BJ (cell line): Measurements from ENCODE around the gene LYRM4. TPM values are rescaled to one million over a fixed set of nuclear protein-coding genes. Genes with fewer than 3 reads are reported as not detected.

Experiments used
- CTCF ChIA-PET: fragments of 350-600 bp; formaldehyde crosslinking; extraction: SDS; loops from one replicate; lab custom pipeline; 2021; ENCODE audit warnings: antibody characterized with exemption, inconsistent platforms; lab: Yijun Ruan, JAX
- POLR2A ChIA-PET: fragments of 300-600 bp; sonication (Branson Sonifier 250); formaldehyde crosslinking; extraction: SDS; loops from one replicate; lab custom pipeline; 2021; ENCODE audit warnings: antibody characterized with exemption; lab: Charles Lee
- DNase-seq: peaks from one replicate; pipeline ENCODE4 v3.0.0-alpha.2; 2011; ENCODE audit warnings: low read depth
- H3K27me3 ChIP-seq: 2 replicates; pipeline ENCODE4 v1.6.0; 2011; ENCODE audit warnings: low read length; ENCODE audit not compliant: control insufficient read depth, insufficient read depth
- H3K36me3 ChIP-seq: 2 replicates; pipeline ENCODE4 v1.5.1; 2011; ENCODE audit warnings: low read length; ENCODE audit not compliant: control insufficient read depth, insufficient read depth
- H3K4me3 ChIP-seq: 2 replicates; pipeline ENCODE4 v1.5.1; 2011; ENCODE audit warnings: low read depth, mild to moderate bottlenecking, control low read depth, low read length
- CTCF ChIP-seq: IDR thresholded peaks from 2 replicates; pipeline ENCODE4 v1.5.1; 2011; ENCODE audit warnings: low read depth, mild to moderate bottlenecking, control low read depth, inconsistent platforms, low read length, moderate library complexity; ENCODE audit not compliant: insufficient read depth
- polyA plus RNA-seq: library from polyadenylated mRNA; depleted of rRNA; stranded (reverse); fragments of >200 nt; gene quantifications from 2 replicates; pipeline ENCODE4 v1.2.3, GENCODE V29; 2011

The LYRM4 gene
- polyA plus RNA-seq, 1 experiment = 29.0 TPM

- Histone ChIP-seq H3K4me3 (no peak overlapping the region), H3K36me3 (no peaks in the 10 kb centered on the region; the same call in none of the 2 replicates), H3K27me3 (no peaks in the 10 kb centered on the region)
- DNase-seq = no peak
- POLR2A ChIA-PET = no interaction called here
- CTCF ChIA-PET = no interaction called here
- no peak for TF ChIP-seq CTCF
These were observed 22.4 kb downstream of the LYRM4 start for GRCh38 chr6:5238336-5238735.

DNA sequence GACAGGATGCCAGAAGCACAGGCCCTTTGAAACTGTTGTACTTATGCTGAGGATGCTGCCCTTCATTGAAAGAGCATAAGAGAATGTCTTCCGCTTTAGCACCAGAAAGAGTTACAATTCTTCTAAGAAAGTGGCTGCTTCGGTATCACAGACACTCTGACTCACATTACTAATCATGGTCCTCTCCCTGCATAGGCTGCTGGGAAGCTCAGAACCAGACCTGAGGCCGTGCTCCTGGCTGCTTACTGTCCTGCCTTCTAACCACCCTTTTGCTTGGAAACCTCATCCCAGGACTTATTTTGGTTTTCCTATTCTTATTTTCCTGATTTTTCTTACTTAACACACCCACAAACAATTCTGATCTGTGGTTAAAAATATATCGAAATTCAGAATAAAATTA, 22.9 kb downstream of the LYRM4 start:
- H3K4me3 ChIP-seq = no peak overlapping the region
- DNase-seq = no peak
- H3K27me3 ChIP-seq = no peaks in the 10 kb centered on the region
- ChIA-PET CTCF (interaction anchor here (1.9 kb wide), 1 partner anchor 94 kb away, joined by 5 read pairs; no protein-coding TSS in a partner anchor), POLR2A (no interaction called here)
- H3K36me3 ChIP-seq = no peaks in the 10 kb centered on the region; the same call in none of the 2 replicates
- TF ChIP-seq CTCF = no peak

- POLR2A ChIA-PET = no interaction called here
- Histone ChIP-seq H3K4me3 (no peak overlapping the region), H3K36me3 (no peaks in the 10 kb centered on the region; the same call in none of the 2 replicates), H3K27me3 (no peaks in the 10 kb centered on the region)
- no peak for DNase-seq
- TF ChIP-seq CTCF = no peak
- CTCF ChIA-PET = interaction anchor here (0.6 to 1.9 kb wide), 3 partner anchors 10 to 566 kb away, joined by 3 to 5 read pairs (median 3); no protein-coding TSS in a partner anchor
These were observed 24.9 kb downstream of the LYRM4 start for GRCh38 chr6:5235830-5236229.

GRCh38 chr6:5234874-5235273, 25.9 kb downstream of the LYRM4 start:
- H3K36me3 ChIP-seq = no peaks in the 10 kb centered on the region; the same call in none of the 2 replicates
- ChIA-PET POLR2A (no interaction called here), CTCF (no interaction called here)
- no peaks in the 10 kb centered on the region for H3K27me3 ChIP-seq
- no peak overlapping the region for H3K4me3 ChIP-seq
- TF ChIP-seq CTCF = no peak
- no peak for DNase-seq

GRCh38 chr6:5231289-5231688, 29.5 kb downstream of the LYRM4 start:
- Histone ChIP-seq H3K36me3 (no peaks in the 10 kb centered on the region; the same call in 1 of the 2 replicates), H3K27me3 (no peaks in the 10 kb centered on the region), H3K4me3 (no peak overlapping the region)
- no peak for DNase-seq
- CTCF ChIA-PET = no interaction called here
- no peak for TF ChIP-seq CTCF
- POLR2A ChIA-PET = no interaction called here
